ACC112 (cell line): Measurements from ENCODE around the gene ADRB1.

ENCODE experiments used
- H2AFZ ChIP-seq: fragments of 200-600 bp; sonication (generic); one replicate; pipeline ENCODE4 v1.6.0; 2017; ENCODE audit warnings: antibody characterized with exemption, low read length; ENCODE audit not compliant: unreplicated experiment
- H3K27ac ChIP-seq: fragments of 200-600 bp; sonication (generic); 2 replicates; pipeline ENCODE4 v1.5.1; 2014; ENCODE audit warnings: low read depth, mild to moderate bottlenecking, antibody characterized with exemption, low read length, moderate library complexity
- H3K27me3 ChIP-seq: fragments of 200-600 bp; sonication (generic); 2 replicates; pipeline ENCODE4 v1.6.1; 2014; ENCODE audit warnings: mild to moderate bottlenecking, antibody characterized with exemption, low read length, moderate library complexity, mixed read lengths; ENCODE audit not compliant: insufficient read depth
- H3K36me3 ChIP-seq: fragments of 200-600 bp; sonication (generic); 2 replicates; pipeline ENCODE4 v1.6.1; 2016; ENCODE audit warnings: mild to moderate bottlenecking, antibody characterized with exemption, low read length, moderate library complexity, mixed read lengths; ENCODE audit not compliant: insufficient read depth
- H3K4me1 ChIP-seq: fragments of 200-600 bp; sonication (generic); one replicate; pipeline ENCODE4 v1.6.1; 2016; ENCODE audit warnings: low read length, mixed read lengths; ENCODE audit not compliant: insufficient read depth, unreplicated experiment, control insufficient read depth
- H3K4me3 ChIP-seq: fragments of 200-600 bp; sonication (generic); 2 replicates; pipeline ENCODE4 v1.5.1; 2014; ENCODE audit warnings: mild to moderate bottlenecking, low read depth, low read length
- H3K79me2 ChIP-seq: fragments of 200-600 bp; sonication (generic); one replicate; pipeline ENCODE4 v1.6.0; 2016; ENCODE audit warnings: low read length; ENCODE audit not compliant: control insufficient read depth, unreplicated experiment, insufficient read depth

ADRB1 gene

GRCh38 chr10:114043532-114044246 lies at the start of gene ADRB1:
ADRB1 (plus strand) TSS chr10:114043866; CDS start chr10:114044133, 267 bp downstream.
- Histone ChIP-seq H3K4me1 (no peaks in the 10 kb centered on the region), H3K27ac (no peak within 1 kb of the TSS), H3K27me3 (peaks cover 83% of the 10 kb centered on the region), H3K79me2 (no peaks in the 10 kb centered on the region), H3K4me3 (peak within 1 kb of the TSS; percentile 52), H3K36me3 (no peaks in the 10 kb centered on the region), H2AFZ (peak within 1 kb of the TSS; percentile 45)

- Histone ChIP-seq H2AFZ (no peak overlapping the region), H3K4me1 (peaks cover 15% of the 10 kb centered on the region), H3K79me2 (no peaks in the 10 kb centered on the region), H3K4me3 (no peak overlapping the region), H3K27me3 (peaks cover 60% of the 10 kb centered on the region), H3K36me3 (no peaks in the 10 kb centered on the region), H3K27ac (no peak overlapping the region)
Measured at GRCh38 chr10:113995201-113995600, 48.5 kb upstream of the ADRB1 start.

GRCh38 chr10:113997428-113997827 lies 46.2 kb upstream of the ADRB1 start:
- Histone ChIP-seq H3K4me1 (peaks cover 15% of the 10 kb centered on the region), H3K36me3 (no peaks in the 10 kb centered on the region), H2AFZ (no peak overlapping the region)

GRCh38 chr10:113999531-113999930 lies 44.1 kb upstream of the ADRB1 start:
- H3K27me3 ChIP-seq: peaks cover 72% of the 10 kb centered on the region
- no peak overlapping the region for H2AFZ ChIP-seq
- no peaks in the 10 kb centered on the region for H3K79me2 ChIP-seq
- H3K4me3 ChIP-seq: no peak overlapping the region
- H3K4me1 ChIP-seq: no peaks in the 10 kb centered on the region
- H3K27ac ChIP-seq: no peak overlapping the region
- no peaks in the 10 kb centered on the region for H3K36me3 ChIP-seq

More at GRCh38 chr10:113997428-113997827, 46.2 kb upstream of the ADRB1 start:
- Histone ChIP-seq H3K27me3 (peaks cover 75% of the 10 kb centered on the region), H3K4me3 (no peak overlapping the region), H3K27ac (no peak overlapping the region), H3K79me2 (no peaks in the 10 kb centered on the region)

- Histone ChIP-seq H2AFZ (no peak overlapping the region), H3K4me3 (no peak overlapping the region), H3K79me2 (no peaks in the 10 kb centered on the region), H3K4me1 (no peaks in the 10 kb centered on the region), H3K36me3 (no peaks in the 10 kb centered on the region), H3K27ac (no peak overlapping the region), H3K27me3 (peaks cover 71% of the 10 kb centered on the region)
Measured at GRCh38 chr10:114000457-114001010, 43.1 kb upstream of the ADRB1 start.

GRCh38 chr10:114002422-114002821 lies 41.2 kb upstream of the ADRB1 start:
- H3K27ac ChIP-seq: no peak overlapping the region
- H3K4me3 ChIP-seq: no peak overlapping the region
- no peaks in the 10 kb centered on the region for H3K4me1 ChIP-seq
- H2AFZ ChIP-seq: no peak overlapping the region
- H3K36me3 ChIP-seq: no peaks in the 10 kb centered on the region
- no peaks in the 10 kb centered on the region for H3K79me2 ChIP-seq
- peaks cover 55% of the 10 kb centered on the region for H3K27me3 ChIP-seq

- no peaks in the 10 kb centered on the region for H3K4me1 ChIP-seq
- H3K79me2 ChIP-seq: no peaks in the 10 kb centered on the region
- H3K27ac ChIP-seq: no peak overlapping the region
- no peak overlapping the region for H2AFZ ChIP-seq
- no peaks in the 10 kb centered on the region for H3K36me3 ChIP-seq
- H3K4me3 ChIP-seq: no peak overlapping the region
- peaks cover 48% of the 10 kb centered on the region for H3K27me3 ChIP-seq
Measured at GRCh38 chr10:114003161-114003941, 40.3 kb upstream of the ADRB1 start.

- Histone ChIP-seq H3K27me3 (peaks cover 16% of the 10 kb centered on the region), H3K4me1 (no peaks in the 10 kb centered on the region), H3K27ac (no peak overlapping the region), H3K4me3 (no peak overlapping the region), H3K36me3 (no peaks in the 10 kb centered on the region), H2AFZ (no peak overlapping the region), H3K79me2 (no peaks in the 10 kb centered on the region)
Measured at GRCh38 chr10:114009281-114009996, 34.2 kb upstream of the ADRB1 start.

- Histone ChIP-seq H3K27me3 (peaks cover 16% of the 10 kb centered on the region), H3K4me1 (no peaks in the 10 kb centered on the region), H2AFZ (no peak overlapping the region), H3K36me3 (no peaks in the 10 kb centered on the region), H3K4me3 (no peak overlapping the region), H3K27ac (no peak overlapping the region), H3K79me2 (no peaks in the 10 kb centered on the region)
Measured at GRCh38 chr10:114010316-114010715, 33.4 kb upstream of the ADRB1 start.

- H3K27ac ChIP-seq: no peak overlapping the region
- no peaks in the 10 kb centered on the region for H3K4me1 ChIP-seq
- no peak overlapping the region for H3K4me3 ChIP-seq
- peaks cover 35% of the 10 kb centered on the region for H3K27me3 ChIP-seq
- H3K79me2 ChIP-seq: no peaks in the 10 kb centered on the region
- H3K36me3 ChIP-seq: no peaks in the 10 kb centered on the region
- no peak overlapping the region for H2AFZ ChIP-seq
Measured at GRCh38 chr10:114012650-114013049, 31.0 kb upstream of the ADRB1 start.
